ENCODE results near the gene IGFL2. TPM values are rescaled to one million over a fixed set of nuclear protein-coding genes. Genes with fewer than 3 reads are reported as not detected.
A peak's percentile ranks its signal among the peaks of the same experiment; 100 is the strongest.

The IGFL2 gene
- total RNA-seq (2012; rRNA removed) (not detected in 2 replicates), polyA plus RNA-seq (2012; rRNA removed) (not detected in 2 replicates), Bru-seq, nascent RNA (percentile 21 among the genes with signal in this experiment), BruChase-seq, experiment 1, labeled RNA remaining after a 6-hour chase (not detected), BruChase-seq, experiment 2, labeled RNA remaining after a 2-hour chase (percentile 17 among the genes with signal in this experiment)
- not detected in 2 replicates for polyA plus RNA-seq (2012; cell fraction: cytosol; rRNA removed)
- not detected in 2 replicates for polyA plus RNA-seq (2012; cell fraction: nucleus; rRNA removed; ENCODE audit: low replicate concordance)
- long read RNA-seq, result 0 reads

GRCh38 chr19:46147791-46148288, at the start of gene IGFL2:
IGFL2 (plus strand) TSS chr19:46148238; CDS start chr19:46148279, 41 bp downstream.
- DNase-seq (no peak), ATAC-seq (ENCODE audit: low read depth) (no peak)
- dilution Hi-C loops (cut with HindIII; ENCODE audit: low sequenced_read_pairs, unreplicated experiment) (no loop called here), intact Hi-C loops (cut with micrococcal nuclease) (no loop called here), in situ Hi-C loops (cut with MboI; ENCODE audit: low sequenced_read_pairs) (no loop called here)
- Histone ChIP-seq H3K4me3 (ENCODE audit: insufficient read depth, low read depth, low read length) (no peak within 1 kb of the TSS), H3K9me1 (ENCODE audit: insufficient read depth, low read length) (no peaks in the 10 kb centered on the region), H4K8ac (ENCODE audit: low read depth in 2 of 2, low read length in 2 of 2) (no peak within 1 kb of the TSS), H3K4me1 (ENCODE audit: control insufficient read depth, insufficient read depth, low read length) (no peaks in the 10 kb centered on the region), H2BK120ac (ENCODE audit: low read depth, low read length) (no peak within 1 kb of the TSS), H2BK15ac (ENCODE audit: low read depth, low read length) (no peak within 1 kb of the TSS), H2AK9ac (replicated peaks; ENCODE audit: low read depth, low read length, poor library complexity) (no peak within 1 kb of the TSS), H3K79me1 (ENCODE audit: low read depth in 1 of 2, low read length in 2 of 2) (no peaks in the 10 kb centered on the region), H3K36me3 (ENCODE audit: control insufficient read depth, insufficient read depth, low read length) (no peaks in the 10 kb centered on the region), H4K91ac (ENCODE audit: insufficient read depth, low read depth, low read length) (no peak within 1 kb of the TSS), H3K9me3 (ENCODE audit: control insufficient read depth, insufficient read depth, low read length) (peaks cover 2% of the 10 kb centered on the region; the same call in 1 of the 2 replicates), H2BK5ac (ENCODE audit: low read depth, low read length, poor library complexity, severe bottlenecking) (no peak within 1 kb of the TSS), H3K4me2 (ENCODE audit: low read depth, low read length) (no peak within 1 kb of the TSS), H4K5ac (ENCODE audit: low read depth, low read length) (no peak within 1 kb of the TSS), H3K4ac (ENCODE audit: low read depth, low read length) (no peak within 1 kb of the TSS), H3K9ac (ENCODE audit: low read depth, low read length) (no peak within 1 kb of the TSS), H3K27ac (ENCODE audit: insufficient read depth, low read length) (no peak within 1 kb of the TSS), H3K56ac (ENCODE audit: extremely low read depth, insufficient read depth, low read length) (no peak within 1 kb of the TSS), H3K23ac (ENCODE audit: low read depth, low read length) (no peak within 1 kb of the TSS), H3K27me3 (ENCODE audit: control insufficient read depth, insufficient read depth, low read length) (peaks cover 48% of the 10 kb centered on the region), H2BK20ac (ENCODE audit: low read depth, low read length) (no peak within 1 kb of the TSS), H2AFZ (replicated peaks; ENCODE audit: low read length, poor library complexity) (no peak within 1 kb of the TSS), H4K20me1 (ENCODE audit: insufficient read depth, low read length) (no peaks in the 10 kb centered on the region), H3K18ac (ENCODE audit: low read depth, low read length) (no peak within 1 kb of the TSS), H2AK5ac (ENCODE audit: low read depth, low read length) (no peak within 1 kb of the TSS), H3K14ac (replicated peaks; ENCODE audit: low read depth, low read length) (no peak within 1 kb of the TSS)
- WGBS, 2 experiments (ENCODE audit: extremely low coverage in 2 of 2, insufficient read length in 1 of 2), result 76% methylated on average over 3 of the region's 6 CpGs; no CpG with 5 or more reads in 1 of the 2 experiments
- CTCF ChIA-PET, result no interaction called here
- POLR2A ChIA-PET (ENCODE audit: unreplicated experiment), result no interaction called here
- TF ChIP-seq CEBPB (IDR thresholded peaks at IDR 0.05; ENCODE audit: low read depth, low read length), result no peak
- no peak for TF ChIP-seq NFE2L2 (IDR thresholded peaks at IDR 0.05; ENCODE audit: low read depth, low read length)
- TF ChIP-seq BHLHE40 (IDR thresholded peaks at IDR 0.05; ENCODE audit: low read depth, low read length), result no peak
- no peak for TF ChIP-seq POLR2A (IDR thresholded peaks at IDR 0.05; ENCODE audit: low read depth, low read length)
- no TSS peak for BruUV-seq (replicated peaks)

Data from IMR-90 (cell line).